ENCODE results near the gene CD53. TPM values are rescaled to one million over a fixed set of nuclear protein-coding genes. Genes with fewer than 3 reads are reported as not detected.

The CD53 gene
- total RNA-seq, 1 experiment from 2014 or later, result not detected

DNA sequence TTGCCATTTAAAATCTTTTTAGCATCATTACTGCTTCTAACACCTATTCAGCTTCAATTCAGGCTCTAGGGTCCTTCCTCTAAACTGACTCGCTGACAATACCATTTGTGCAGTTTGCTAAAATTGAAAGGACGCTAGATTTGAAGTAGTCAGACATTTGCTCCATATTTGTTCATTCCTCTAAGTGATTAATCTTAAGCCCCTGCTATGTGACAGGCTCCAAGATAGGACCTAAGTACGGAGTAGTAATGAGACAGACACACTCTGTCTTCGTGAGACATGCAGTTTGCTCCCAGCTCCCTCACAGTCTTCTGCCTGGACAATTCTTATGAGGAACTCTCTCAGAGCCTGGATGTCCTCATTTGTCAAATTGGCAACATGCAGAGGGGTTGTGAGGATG is 26.1 kb upstream of the CD53 start:
- H3K27me3 Mint-ChIP-seq (ENCODE audit: insufficient read depth, unreplicated experiment), result peaks cover 6% of the 10 kb centered on the region
- no peaks in the 10 kb centered on the region for H3K4me1 ChIP-seq
- H3K4me1 Mint-ChIP-seq (ENCODE audit: low read depth, unreplicated experiment), result no peaks in the 10 kb centered on the region
- ChIA-PET POLR2A (no interaction called here), CTCF (no interaction called here)
- no peaks in the 10 kb centered on the region for H3K36me3 ChIP-seq (ENCODE audit: control insufficient read depth, insufficient read depth, low read length)
- TF ChIP-seq, protein P1, sequence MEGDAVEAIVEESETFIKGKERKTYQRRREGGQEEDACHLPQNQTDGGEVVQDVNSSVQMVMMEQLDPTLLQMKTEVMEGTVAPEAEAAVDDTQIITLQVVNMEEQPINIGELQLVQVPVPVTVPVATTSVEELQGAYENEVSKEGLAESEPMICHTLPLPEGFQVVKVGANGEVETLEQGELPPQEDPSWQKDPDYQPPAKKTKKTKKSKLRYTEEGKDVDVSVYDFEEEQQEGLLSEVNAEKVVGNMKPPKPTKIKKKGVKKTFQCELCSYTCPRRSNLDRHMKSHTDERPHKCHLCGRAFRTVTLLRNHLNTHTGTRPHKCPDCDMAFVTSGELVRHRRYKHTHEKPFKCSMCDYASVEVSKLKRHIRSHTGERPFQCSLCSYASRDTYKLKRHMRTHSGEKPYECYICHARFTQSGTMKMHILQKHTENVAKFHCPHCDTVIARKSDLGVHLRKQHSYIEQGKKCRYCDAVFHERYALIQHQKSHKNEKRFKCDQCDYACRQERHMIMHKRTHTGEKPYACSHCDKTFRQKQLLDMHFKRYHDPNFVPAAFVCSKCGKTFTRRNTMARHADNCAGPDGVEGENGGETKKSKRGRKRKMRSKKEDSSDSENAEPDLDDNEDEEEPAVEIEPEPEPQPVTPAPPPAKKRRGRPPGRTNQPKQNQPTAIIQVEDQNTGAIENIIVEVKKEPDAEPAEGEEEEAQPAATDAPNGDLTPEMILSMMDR (IDR thresholded peaks at IDR 0.05; ENCODE audit: insufficient read depth in 1 of 2, low read depth in 1 of 2, low read length in 1 of 2, severe bottlenecking in 1 of 2, unreplicated experiment in 1 of 2), result no peak
- no peaks in the 10 kb centered on the region for H3K9me3 ChIP-seq
- H3K9me3 Mint-ChIP-seq (ENCODE audit: unreplicated experiment), result no peaks in the 10 kb centered on the region
- intact Hi-C loops (cut with micrococcal nuclease; ENCODE audit: unreplicated experiment), result no loop called here
- H3K4me3 ChIP-seq (ENCODE audit: low read depth, low read length), result no peak overlapping the region
- DNase-seq, result no peak
- H3K27me3 ChIP-seq (replicated peaks; ENCODE audit: control insufficient read depth, insufficient read depth, low read length), result no peaks in the 10 kb centered on the region
- H3K4me3 Mint-ChIP-seq (ENCODE audit: unreplicated experiment), result no peak overlapping the region
- no peak overlapping the region for H3K27ac Mint-ChIP-seq (ENCODE audit: unreplicated experiment)
- BruUV-seq (replicated peaks), result no TSS peak
- H3K36me3 Mint-ChIP-seq (ENCODE audit: insufficient read depth, unreplicated experiment), result no peaks in the 10 kb centered on the region

DNA sequence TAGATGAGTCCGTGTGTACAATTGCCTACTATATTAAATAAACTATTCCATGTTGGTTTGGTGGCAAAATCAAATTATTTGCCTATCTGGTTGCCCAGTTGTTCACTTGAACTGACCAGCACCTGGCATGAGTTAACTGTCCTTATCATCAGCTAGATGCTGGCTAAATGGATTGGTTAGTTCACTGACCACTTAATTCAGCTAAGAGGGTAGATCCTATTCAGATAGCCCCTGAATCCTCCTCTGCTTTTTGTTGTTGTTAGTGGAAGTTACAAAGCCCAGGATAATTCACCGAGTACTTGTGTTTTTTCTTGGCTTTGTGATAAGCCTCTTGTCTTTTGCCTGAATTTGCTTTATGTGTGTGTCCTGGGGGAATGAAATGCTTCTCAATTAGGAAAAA is 22.8 kb upstream of the CD53 start:
- no TSS peak for BruUV-seq (replicated peaks)
- no peaks in the 10 kb centered on the region for H3K9me3 ChIP-seq
- Mint-ChIP-seq H3K36me3 (ENCODE audit: insufficient read depth, unreplicated experiment) (no peaks in the 10 kb centered on the region), H3K4me3 (ENCODE audit: unreplicated experiment) (no peak overlapping the region), H3K9me3 (ENCODE audit: unreplicated experiment) (no peaks in the 10 kb centered on the region), H3K27me3 (ENCODE audit: insufficient read depth, unreplicated experiment) (peaks cover 21% of the 10 kb centered on the region), H3K27ac (ENCODE audit: unreplicated experiment) (no peak overlapping the region), H3K4me1 (ENCODE audit: low read depth, unreplicated experiment) (no peaks in the 10 kb centered on the region)
- intact Hi-C loops (cut with micrococcal nuclease; ENCODE audit: unreplicated experiment), result no loop called here
- H3K27me3 ChIP-seq (replicated peaks; ENCODE audit: control insufficient read depth, insufficient read depth, low read length), result no peaks in the 10 kb centered on the region
- CTCF ChIA-PET, result no interaction called here
- POLR2A ChIA-PET, result no interaction called here
- TF ChIP-seq, protein P1 (IDR thresholded peaks at IDR 0.05; ENCODE audit: insufficient read depth in 1 of 2, low read depth in 1 of 2, low read length in 1 of 2, severe bottlenecking in 1 of 2, unreplicated experiment in 1 of 2), result no peak
- no peaks in the 10 kb centered on the region for H3K36me3 ChIP-seq (ENCODE audit: control insufficient read depth, insufficient read depth, low read length)
- H3K4me1 ChIP-seq, result no peaks in the 10 kb centered on the region
- no peak for DNase-seq
- H3K4me3 ChIP-seq (ENCODE audit: low read depth, low read length), result no peak overlapping the region

DNA sequence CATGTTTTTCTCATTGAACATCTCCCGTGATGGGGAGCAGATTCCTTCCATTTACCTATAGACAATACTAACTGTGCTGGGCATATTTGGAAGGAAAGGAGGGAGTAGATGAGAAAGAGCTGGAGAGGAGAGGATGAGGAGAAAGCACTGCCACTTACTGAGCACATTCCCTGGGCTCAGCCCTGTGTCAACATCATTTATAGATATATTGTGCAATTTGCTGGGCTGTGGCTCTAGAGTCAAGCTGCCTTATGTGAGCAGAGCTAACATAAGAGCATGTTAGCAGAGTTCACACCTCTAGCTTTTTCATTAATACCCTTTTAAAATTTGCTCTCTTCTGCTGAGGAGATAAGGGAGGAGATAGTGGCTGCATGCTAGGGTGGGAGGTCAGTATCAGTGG is 22.3 kb upstream of the CD53 start:
- POLR2A ChIA-PET, result no interaction called here
- CTCF ChIA-PET, result no interaction called here
- intact Hi-C loops (cut with micrococcal nuclease; ENCODE audit: unreplicated experiment), result no loop called here
- DNase-seq, result no peak
- Mint-ChIP-seq H3K4me3 (ENCODE audit: unreplicated experiment) (no peak overlapping the region), H3K27ac (ENCODE audit: unreplicated experiment) (no peak overlapping the region), H3K4me1 (ENCODE audit: low read depth, unreplicated experiment) (no peaks in the 10 kb centered on the region), H3K9me3 (ENCODE audit: unreplicated experiment) (no peaks in the 10 kb centered on the region), H3K27me3 (ENCODE audit: insufficient read depth, unreplicated experiment) (peaks cover 21% of the 10 kb centered on the region), H3K36me3 (ENCODE audit: insufficient read depth, unreplicated experiment) (no peaks in the 10 kb centered on the region)
- no TSS peak for BruUV-seq (replicated peaks)
- H3K4me1 ChIP-seq, result no peaks in the 10 kb centered on the region
- no peaks in the 10 kb centered on the region for H3K36me3 ChIP-seq (ENCODE audit: control insufficient read depth, insufficient read depth, low read length)
- TF ChIP-seq, protein P1 (IDR thresholded peaks at IDR 0.05; ENCODE audit: insufficient read depth in 1 of 2, low read depth in 1 of 2, low read length in 1 of 2, severe bottlenecking in 1 of 2, unreplicated experiment in 1 of 2), result no peak
- no peaks in the 10 kb centered on the region for H3K27me3 ChIP-seq (replicated peaks; ENCODE audit: control insufficient read depth, insufficient read depth, low read length)
- no peak overlapping the region for H3K4me3 ChIP-seq (ENCODE audit: low read depth, low read length)
- H3K9me3 ChIP-seq, result no peaks in the 10 kb centered on the region
